Type B pancreatic cell (in vitro differentiated cells): ENCODE data around the gene TTLL5. TPM values are rescaled to one million over a fixed set of nuclear protein-coding genes. Genes with fewer than 3 reads are reported as not detected.

ENCODE experiments used
- DNase-seq: peaks from one replicate; pipeline ENCODE4 v3.0.0; 2021; ENCODE audit warnings: mixed read lengths; ENCODE audit not compliant: unreplicated experiment; ENCODE audit errors: extremely low spot score
- H3K27ac Mint-ChIP-seq: 2 replicates; pipeline ENCODE4 v1.8.0; 2021; ENCODE audit warnings: mild to moderate bottlenecking, mixed read lengths
- H3K27me3 Mint-ChIP-seq: 2 replicates; pipeline ENCODE4 v1.8.0; 2021; ENCODE audit warnings: mixed read lengths
- H3K36me3 Mint-ChIP-seq: 2 replicates; pipeline ENCODE4 v1.8.0; 2021; ENCODE audit warnings: mixed read lengths
- H3K4me1 Mint-ChIP-seq: one replicate; pipeline ENCODE4 v1.8.0; 2021; ENCODE audit warnings: mixed read lengths; ENCODE audit not compliant: unreplicated experiment
- H3K4me3 Mint-ChIP-seq: 2 replicates; pipeline ENCODE4 v1.8.0; 2021; ENCODE audit warnings: mild to moderate bottlenecking, mixed read lengths
- H3K9me3 Mint-ChIP-seq: 2 replicates; pipeline ENCODE4 v1.8.0; 2021; ENCODE audit warnings: mixed read lengths
- CTCF ChIP-seq: fragments of 200-600 bp; sonication (generic); conservative IDR thresholded peaks from 2 replicates; pipeline ENCODE4 v1.5.0; 2021; ENCODE audit warnings: antibody characterized with exemption, mild to moderate bottlenecking
- total RNA-seq: library from RNA; stranded (reverse); gene quantifications from 2 replicates; pipeline ENCODE4 v1.2.1, GENCODE V29; 2021; ENCODE audit warnings: low replicate concordance

TTLL5 gene
- total RNA-seq, 1 donor from 2014 or later = 44.7 TPM

GRCh38 chr14:75995372-75996041, 334.5 kb downstream of the TTLL5 start:
- Mint-ChIP-seq H3K4me3 (no peak overlapping the region), H3K4me1 (peaks cover 5% of the 10 kb centered on the region), H3K36me3 (peaks cover 42% of the 10 kb centered on the region), H3K9me3 (no peaks in the 10 kb centered on the region), H3K27me3 (no peaks in the 10 kb centered on the region), H3K27ac (no peak overlapping the region)
- TF ChIP-seq CTCF = no peak
- no peak for DNase-seq

- Mint-ChIP-seq H3K27me3 (no peaks in the 10 kb centered on the region), H3K9me3 (no peaks in the 10 kb centered on the region), H3K36me3 (peaks cover 48% of the 10 kb centered on the region), H3K4me1 (peaks cover 5% of the 10 kb centered on the region), H3K27ac (no peak overlapping the region), H3K4me3 (no peak overlapping the region)
- no peak for TF ChIP-seq CTCF
- DNase-seq = no peak
Measured at GRCh38 chr14:75996488-75996887, 335.4 kb downstream of the TTLL5 start.

- H3K9me3 Mint-ChIP-seq = peaks cover 11% of the 10 kb centered on the region
- no peak for DNase-seq
- H3K4me1 Mint-ChIP-seq = peaks cover 5% of the 10 kb centered on the region
- TF ChIP-seq CTCF = no peak
- H3K27me3 Mint-ChIP-seq = no peaks in the 10 kb centered on the region
- H3K4me3 Mint-ChIP-seq = no peak overlapping the region
- peaks cover 55% of the 10 kb centered on the region for H3K36me3 Mint-ChIP-seq
- H3K27ac Mint-ChIP-seq = no peak overlapping the region
Measured at GRCh38 chr14:75999511-76000190, 338.6 kb downstream of the TTLL5 start.

- Mint-ChIP-seq H3K27me3 (no peaks in the 10 kb centered on the region), H3K4me3 (no peak overlapping the region), H3K27ac (no peak overlapping the region), H3K36me3 (peaks cover 66% of the 10 kb centered on the region), H3K9me3 (peaks cover 11% of the 10 kb centered on the region), H3K4me1 (no peaks in the 10 kb centered on the region)
- DNase-seq = no peak
- TF ChIP-seq CTCF = no peak
Measured at GRCh38 chr14:76002383-76002782, 341.3 kb downstream of the TTLL5 start.

Other genes starting within 250 kb of the TTLL5 start
- gene JDP2, start 233.2 kb upstream of the TTLL5 start, total RNA-seq = 31.3 and 78.6 TPM in 2 replicates
- gene BATF, start 138.8 kb upstream of the TTLL5 start, total RNA-seq = 2.2 and 2.6 TPM in 2 replicates
- 5.6 and 11.8 TPM in 2 replicates for gene FLVCR2, start 82.6 kb upstream of the TTLL5 start, total RNA-seq
- gene ERG28, start 370 bp upstream of the TTLL5 start, total RNA-seq = 24.6 and 25.5 TPM in 2 replicates